Tibial nerve (tissue), 4 donors: Measurements from ENCODE around the gene NUB1. TPM values are rescaled to one million over a fixed set of nuclear protein-coding genes. Genes with fewer than 3 reads are reported as not detected.

ENCODE experiments used
- DNase-seq, 2 donors: peaks; one replicate each; pipeline ENCODE4 v3.0.0-alpha.2; 2019; ENCODE audit warnings: low spot score in 2 of 2
- H3K27ac ChIP-seq, 4 donors: fragments of 200-600 bp; sonication (generic) in 3 of 4; one replicate each; pipeline ENCODE4 v1.5.1; 2017 to 2019; ENCODE audit warnings: mild to moderate bottlenecking in 1 of 4
- H3K27me3 ChIP-seq, 2 donors: fragments of 200-600 bp; sonication (generic) in 1 of 2; one replicate each; pipeline versions ENCODE4 v1.5.1 to v1.6.0; 2017 to 2019
- H3K36me3 ChIP-seq, 3 donors: fragments of 200-600 bp; sonication (generic); one replicate each; pipeline ENCODE4 v1.5.1; 2018 to 2019
- H3K4me1 ChIP-seq, 4 donors: fragments of 200-600 bp; sonication (generic) in 3 of 4; one replicate each; pipeline ENCODE4 v1.5.1; 2017 to 2019
- H3K4me3 ChIP-seq, 4 donors: fragments of 200-600 bp; sonication (generic) in 3 of 4; one replicate each; pipeline ENCODE4 v1.5.1; 2017 to 2019; ENCODE audit warnings: mild to moderate bottlenecking in 1 of 4, moderate library complexity in 1 of 4
- H3K9me3 ChIP-seq, 4 donors: fragments of 200-600 bp; sonication (generic) in 3 of 4; one replicate each; pipeline ENCODE4 v1.5.1; 2017 to 2019
- EP300 ChIP-seq, 2 donors: sonication (generic); formaldehyde crosslinking; IDR thresholded peaks; one replicate each; pipeline ENCODE4 v1.6.1; 2017; ENCODE audit warnings: antibody characterized with exemption in 2 of 2, mild to moderate bottlenecking in 1 of 2
- POLR2A ChIP-seq, 2 donors: fragments of 450-650 bp; IDR thresholded peaks; one replicate each; pipeline ENCODE4 v1.6.1; 2017; ENCODE audit warnings: antibody characterized with exemption in 2 of 2, mild to moderate bottlenecking in 2 of 2, moderate library complexity in 2 of 2
- WGBS, 2 donors: methylation state at CpG; one replicate each; pipeline ENCODE4 v1.1.5; 2018; 5-methylcytosine and 5-hydroxymethylcytosine counted together
- total RNA-seq, 4 donors: library from RNA; depleted of rRNA; stranded (reverse); fragments of >200 nt; gene quantifications; one replicate each; pipeline ENCODE4 v1.1.0, GENCODE V29; 2016
- TF ChIP-seq, protein P1 (sequence below), 5 experiments: fragments of 200-600 bp in 3 of 5; fragments of 450-650 bp in 2 of 5; sonication (generic) in 3 of 5; IDR thresholded peaks; one replicate each; pipeline ENCODE4 v1.5.1; 2016 to 2019; ENCODE audit warnings: antibody characterized with exemption in 5 of 5, mild to moderate bottlenecking in 3 of 5, moderate library complexity in 2 of 5

The NUB1 gene
- total RNA-seq, 4 donors from 2014 or later = 40.8 to 66.3 (median 60.1) TPM

DNA sequence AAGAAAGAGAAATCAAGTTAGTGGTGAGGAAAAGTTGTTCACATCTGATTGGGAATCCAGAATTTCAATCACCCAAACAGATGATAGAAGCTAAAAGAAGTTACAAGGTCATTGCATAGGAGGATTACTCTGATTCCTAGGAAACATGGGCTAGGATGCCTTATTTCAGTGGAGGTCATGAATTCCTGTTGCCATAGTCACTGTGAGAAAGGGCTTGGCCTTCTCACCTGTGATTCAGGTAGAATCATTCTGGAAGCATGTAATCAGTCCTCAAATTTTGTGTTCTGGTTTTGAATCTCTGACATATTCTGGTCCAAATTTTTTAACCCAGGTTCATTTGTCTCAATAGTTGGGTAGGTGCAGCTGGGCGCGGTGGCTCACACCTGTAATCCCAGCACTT lies 4.3 kb upstream of the NUB1 start:
- no peaks in the 10 kb centered on the region for H3K36me3 ChIP-seq
- TF ChIP-seq, protein P1, sequence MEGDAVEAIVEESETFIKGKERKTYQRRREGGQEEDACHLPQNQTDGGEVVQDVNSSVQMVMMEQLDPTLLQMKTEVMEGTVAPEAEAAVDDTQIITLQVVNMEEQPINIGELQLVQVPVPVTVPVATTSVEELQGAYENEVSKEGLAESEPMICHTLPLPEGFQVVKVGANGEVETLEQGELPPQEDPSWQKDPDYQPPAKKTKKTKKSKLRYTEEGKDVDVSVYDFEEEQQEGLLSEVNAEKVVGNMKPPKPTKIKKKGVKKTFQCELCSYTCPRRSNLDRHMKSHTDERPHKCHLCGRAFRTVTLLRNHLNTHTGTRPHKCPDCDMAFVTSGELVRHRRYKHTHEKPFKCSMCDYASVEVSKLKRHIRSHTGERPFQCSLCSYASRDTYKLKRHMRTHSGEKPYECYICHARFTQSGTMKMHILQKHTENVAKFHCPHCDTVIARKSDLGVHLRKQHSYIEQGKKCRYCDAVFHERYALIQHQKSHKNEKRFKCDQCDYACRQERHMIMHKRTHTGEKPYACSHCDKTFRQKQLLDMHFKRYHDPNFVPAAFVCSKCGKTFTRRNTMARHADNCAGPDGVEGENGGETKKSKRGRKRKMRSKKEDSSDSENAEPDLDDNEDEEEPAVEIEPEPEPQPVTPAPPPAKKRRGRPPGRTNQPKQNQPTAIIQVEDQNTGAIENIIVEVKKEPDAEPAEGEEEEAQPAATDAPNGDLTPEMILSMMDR (IDR thresholded peaks at IDR 0.05) = no peak
- TF ChIP-seq POLR2A (IDR thresholded peaks at IDR 0.05) (no peak), EP300 (IDR thresholded peaks at IDR 0.05) (no peak)
- WGBS, 2 donors = 90 to 96% methylated on average over 2 of the region's 2 CpGs
- peaks cover 0 to 8% (median 0%) of the 10 kb centered on the region in 4 donors for H3K9me3 ChIP-seq
- H3K27me3 ChIP-seq = no peaks in the 10 kb centered on the region
- peaks cover 0 to 20% (median 3%) of the 10 kb centered on the region in 4 donors for H3K4me1 ChIP-seq
- no peak for DNase-seq
- no peak overlapping the region for H3K27ac ChIP-seq
- H3K4me3 ChIP-seq = no peak overlapping the region

DNA sequence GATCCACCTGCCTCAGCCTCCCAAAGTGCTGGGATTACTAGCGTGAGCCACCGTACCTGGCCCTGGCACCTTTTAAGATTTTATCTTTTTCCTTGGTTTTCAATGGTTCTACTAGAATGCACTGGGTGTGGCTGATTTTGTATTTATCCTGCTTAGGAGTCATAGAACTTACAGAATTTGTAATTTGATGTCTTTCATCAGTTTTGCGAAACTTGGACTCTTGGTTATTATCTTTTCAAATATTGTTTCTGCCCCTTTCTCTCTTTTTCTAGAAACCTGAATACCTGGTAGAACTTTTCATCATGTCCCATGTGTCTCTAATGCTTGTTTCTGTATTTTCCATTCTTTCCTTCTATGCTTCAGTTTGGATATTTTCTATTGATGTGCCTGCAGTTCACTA lies 2.8 kb upstream of the NUB1 start:
- Histone ChIP-seq H3K9me3 (peaks cover 0 to 8% (median 0%) of the 10 kb centered on the region in 4 donors), H3K27me3 (no peaks in the 10 kb centered on the region), H3K4me1 (peaks cover 0 to 34% (median 14%) of the 10 kb centered on the region in 4 donors), H3K36me3 (no peaks in the 10 kb centered on the region), H3K4me3 (no peak overlapping the region), H3K27ac (no peak overlapping the region)
- 98% methylated on average over 3 of the region's 3 CpGs for WGBS, 2 donors
- TF ChIP-seq, protein P1 (IDR thresholded peaks at IDR 0.05) = no peak
- TF ChIP-seq EP300 (IDR thresholded peaks at IDR 0.05) (no peak), POLR2A (IDR thresholded peaks at IDR 0.05) (no peak)
- DNase-seq = no peak

DNA sequence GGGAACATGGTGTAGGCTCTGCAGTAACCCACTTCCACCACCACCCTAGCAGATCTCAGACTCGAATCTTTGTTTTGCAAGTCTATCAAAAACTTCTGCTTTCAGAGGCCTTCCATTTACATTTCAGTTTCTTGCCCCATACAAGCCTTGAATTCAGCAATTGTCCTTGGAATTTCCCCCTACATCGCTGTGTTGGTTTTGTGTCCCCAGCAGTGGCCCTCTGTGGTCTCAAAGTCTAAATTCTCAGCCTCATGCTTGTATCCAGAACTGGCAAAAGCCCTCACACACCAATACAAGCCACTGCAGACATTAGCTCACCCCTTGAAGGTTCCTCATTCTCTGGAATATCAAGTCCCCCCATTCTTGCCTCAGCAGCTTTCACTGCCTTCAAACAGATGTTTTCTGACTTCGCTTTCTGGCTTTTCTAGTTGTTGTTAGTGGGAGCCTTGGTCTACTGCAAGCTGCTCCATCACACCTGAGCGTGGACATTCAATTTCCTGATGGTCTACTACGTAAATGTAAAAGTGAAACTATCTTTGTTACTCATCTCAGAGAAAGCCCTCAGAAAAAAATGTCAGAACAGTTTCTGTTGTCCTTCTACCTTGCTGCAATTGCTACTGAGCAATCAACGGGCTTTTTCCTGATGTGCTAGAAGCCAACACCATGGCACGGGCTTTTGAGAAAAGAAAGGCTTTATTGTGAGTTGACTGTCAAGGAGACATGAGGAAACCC lies 1.8 kb upstream of the NUB1 start:
- no peak overlapping the region for H3K4me3 ChIP-seq
- TF ChIP-seq, protein P1 (IDR thresholded peaks at IDR 0.05) = no peak
- TF ChIP-seq POLR2A (IDR thresholded peaks at IDR 0.05) (no peak), EP300 (IDR thresholded peaks at IDR 0.05) (no peak)

DNA sequence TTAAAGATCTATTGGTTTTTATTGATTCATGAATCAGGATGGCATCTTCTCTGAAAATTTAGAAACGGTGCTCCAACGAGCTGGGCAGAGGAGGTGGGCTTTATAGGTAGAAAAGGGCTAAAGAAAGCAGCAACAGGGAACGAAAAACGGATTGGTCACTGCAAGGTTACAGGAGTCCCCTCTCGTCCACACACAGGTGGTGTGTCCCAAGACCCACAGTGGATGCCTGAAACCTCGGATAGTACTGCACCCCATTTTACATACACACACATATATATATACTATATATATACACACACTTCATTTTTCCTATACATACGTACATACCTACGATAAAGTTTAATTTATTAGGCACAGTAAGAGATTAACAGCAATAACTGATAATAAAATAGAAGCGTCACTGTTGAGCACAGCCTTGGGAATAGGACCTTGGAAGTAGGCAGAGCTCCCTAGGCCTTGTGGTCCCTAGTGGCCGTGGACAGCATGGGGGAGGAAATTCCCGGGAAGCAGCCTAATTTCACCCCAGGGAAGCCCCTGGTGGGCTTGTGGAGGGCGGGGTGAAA lies 737 bp upstream of the NUB1 start:
- H3K9me3 ChIP-seq = peaks cover 0 to 8% (median 0%) of the 10 kb centered on the region in 4 donors
- TF ChIP-seq, protein P1 (IDR thresholded peaks at IDR 0.05) = peak in 1 of 5 experiments; percentile 3
- no peak for TF ChIP-seq EP300 (IDR thresholded peaks at IDR 0.05)
- TF ChIP-seq POLR2A (IDR thresholded peaks at IDR 0.05) = no peak
- H3K27me3 ChIP-seq = no peaks in the 10 kb centered on the region
- peak overlapping the region in 3 of 4 donors; percentile 75 to 85 (median 77) for H3K4me3 ChIP-seq
- DNase-seq = no peak
- peak overlapping the region; percentile 62 to 91 (median 88) for H3K27ac ChIP-seq
- H3K4me1 ChIP-seq = peaks cover 0 to 43% (median 14%) of the 10 kb centered on the region in 4 donors
- peaks cover 0 to 12% (median 0%) of the 10 kb centered on the region in 3 donors for H3K36me3 ChIP-seq
- WGBS, 2 donors = 58 to 59% methylated on average over 12 of the region's 12 CpGs

More for the DNA sequence above, 1.8 kb upstream of the NUB1 start:
- DNase-seq = no peak
- H3K36me3 ChIP-seq = peaks cover 0 to 2% (median 0%) of the 10 kb centered on the region in 3 donors
- H3K4me1 ChIP-seq = peaks cover 0 to 34% (median 14%) of the 10 kb centered on the region in 4 donors
- H3K27ac ChIP-seq = peak overlapping the region in 3 of 4 donors; percentile 17 to 66 (median 47)
- WGBS, 2 donors = 58 to 60% methylated on average over 7 of the region's 7 CpGs
- H3K9me3 ChIP-seq = peaks cover 0 to 8% (median 0%) of the 10 kb centered on the region in 4 donors
- no peaks in the 10 kb centered on the region for H3K27me3 ChIP-seq
